Stimulated activated CD4-positive, alpha-beta T cell treated with anti-CD3 and anti-CD28 coated beads, Interleukin-1b, Interleukin-23, amount 100 ng/mL, for 1 hour (primary cell): Measurements from ENCODE around the gene VGF.
"Not testable (repeated sequence)": the region's sequence is repeated elsewhere in the genome, so short reads cannot be mapped to it uniquely, and the experiment has no call there.

Experiments
- DNase-seq, 2 donors: peaks; one replicate each; pipeline ENCODE4 v3.0.0-alpha.2; 2020; ENCODE audit warnings: low read depth in 2 of 2

VGF gene

GRCh38 chr7:101165075-101165957, at the start of gene VGF:
VGF (minus strand) TSS chr7:101165569; CDS start chr7:101164843, 726 bp downstream.
- DNase-seq, result peak; percentile 81 to 82

DNA sequence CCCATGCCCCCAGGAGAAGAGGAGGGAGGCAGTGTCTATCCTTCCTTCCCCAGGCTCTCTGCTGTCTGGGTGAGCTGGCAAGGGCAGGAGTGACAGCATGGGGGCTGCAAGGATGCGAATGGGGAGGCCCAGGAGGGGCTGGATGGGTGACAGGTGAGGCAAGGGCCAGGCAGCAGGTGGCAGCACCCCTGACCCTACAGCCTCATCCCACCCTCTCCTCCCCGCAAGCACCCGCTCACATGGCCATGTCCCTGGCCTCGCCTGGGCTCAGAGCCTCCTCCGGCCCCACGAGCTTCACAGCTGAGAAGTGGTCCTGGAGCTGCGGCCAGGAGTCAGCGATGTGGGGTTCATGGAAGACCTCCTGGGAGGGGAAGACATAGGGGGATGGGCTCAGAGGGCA, 46.6 kb upstream of the VGF start:
- no peak for DNase-seq

DNA sequence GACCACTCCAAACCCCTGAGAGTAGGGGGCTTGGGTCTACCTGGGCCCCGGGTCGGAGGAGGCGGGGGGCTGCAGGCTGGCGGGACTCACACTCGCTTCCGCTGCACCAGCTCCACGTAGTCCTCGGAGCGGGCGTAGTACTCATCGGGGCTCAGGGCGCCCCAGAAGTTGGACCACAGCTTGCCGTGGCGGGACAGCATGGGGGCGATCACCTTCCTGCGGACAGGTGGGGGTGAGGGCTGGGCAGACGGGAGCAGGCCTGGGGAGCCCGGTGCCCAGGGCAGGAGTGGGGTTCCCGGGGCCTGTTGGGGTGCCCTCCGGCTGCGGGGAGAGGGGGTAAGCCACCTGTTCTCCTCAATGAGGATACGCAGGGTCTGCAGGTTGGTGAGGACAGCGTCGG, 46.1 kb upstream of the VGF start:
- DNase-seq, result no peak

DNA sequence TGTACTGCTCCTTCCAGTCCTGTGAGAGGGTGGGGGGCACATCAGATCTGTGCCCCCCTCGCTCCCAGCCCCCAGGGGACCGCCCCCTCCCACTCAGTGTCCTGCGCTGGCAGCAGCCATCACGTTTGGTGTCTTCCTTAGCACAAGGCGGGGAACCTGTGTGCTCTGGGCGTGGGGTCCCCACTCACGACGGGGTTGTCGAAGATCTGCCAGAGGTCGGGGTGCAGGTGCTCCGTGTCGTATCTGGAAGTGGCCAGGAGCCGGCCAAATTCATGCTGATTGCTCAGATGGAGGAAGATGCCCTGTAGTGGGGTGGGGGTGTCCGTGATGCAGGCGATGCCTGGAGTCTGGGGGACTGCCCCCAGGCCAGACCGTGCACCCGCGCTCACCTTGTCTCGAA, 44.8 kb upstream of the VGF start:
- DNase-seq, result no peak

DNA sequence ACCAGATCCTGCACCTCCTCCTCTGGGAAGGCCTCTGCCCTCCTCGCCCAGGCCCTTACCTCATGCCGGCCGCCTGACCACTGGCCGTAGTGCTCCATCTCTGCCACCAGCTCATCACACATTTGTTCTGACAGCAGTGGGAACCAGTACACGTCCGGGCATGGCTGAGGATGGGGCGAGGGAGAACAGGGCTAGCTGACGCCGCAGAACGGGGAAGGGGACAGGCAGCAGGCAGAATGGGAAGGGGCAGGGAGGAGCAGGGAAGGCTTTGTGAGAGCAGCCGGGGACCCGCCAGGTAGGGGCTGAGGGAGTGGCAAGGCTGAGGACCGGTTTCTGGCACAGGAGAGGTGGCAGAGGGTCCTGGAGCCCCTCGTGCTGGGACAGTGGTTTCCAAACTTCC, 43.4 kb upstream of the VGF start:
- DNase-seq, result no peak

GRCh38 chr7:101207459-101207858, 42.1 kb upstream of the VGF start:
- DNase-seq, result no peak

- DNase-seq, result no peak
Measured at GRCh38 chr7:101206665-101207042, 41.3 kb upstream of the VGF start.

DNA sequence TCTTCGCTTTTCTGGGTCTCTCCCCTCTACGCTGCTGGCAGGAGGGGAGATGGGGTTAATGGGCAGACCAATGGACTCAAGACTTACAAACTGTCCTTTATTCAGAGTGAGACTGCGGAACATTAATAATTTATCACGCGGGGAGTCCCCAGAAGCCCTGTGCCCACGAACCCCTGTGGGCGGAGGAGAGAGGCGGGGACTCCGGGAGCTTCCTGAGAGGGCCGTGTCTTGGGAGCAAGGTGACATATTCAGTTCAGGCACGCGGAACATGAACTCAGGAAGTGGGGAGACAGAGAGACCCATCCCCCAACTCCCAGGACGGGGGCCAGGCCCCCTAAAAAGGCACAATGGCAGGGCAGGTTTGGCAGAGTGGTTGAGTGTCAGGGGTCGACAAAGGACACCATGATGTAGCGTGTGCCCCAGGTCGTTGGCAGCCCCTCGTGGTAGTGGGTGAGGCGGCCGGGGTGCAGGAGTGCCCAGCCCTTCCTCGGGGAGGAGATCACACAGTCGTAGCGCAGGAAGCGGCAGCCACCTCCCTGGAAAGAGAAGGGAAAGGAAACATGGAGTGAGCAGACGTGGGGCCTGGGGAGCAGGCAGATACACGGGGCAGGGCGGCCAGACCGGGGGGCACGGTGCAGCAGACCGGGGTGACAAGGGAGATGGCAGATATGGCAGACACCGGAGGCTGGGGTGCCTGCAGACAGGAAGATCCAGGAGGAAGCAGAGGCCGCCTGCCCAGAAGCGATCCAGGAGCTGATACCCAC, 40.7 kb upstream of the VGF start:
- DNase-seq, result no peak

GRCh38 chr7:101203740-101204738, 38.7 kb upstream of the VGF start:
- not testable (repeated sequence) for DNase-seq

- no peak for DNase-seq
Measured at GRCh38 chr7:101202603-101202918, 37.2 kb upstream of the VGF start.

DNA sequence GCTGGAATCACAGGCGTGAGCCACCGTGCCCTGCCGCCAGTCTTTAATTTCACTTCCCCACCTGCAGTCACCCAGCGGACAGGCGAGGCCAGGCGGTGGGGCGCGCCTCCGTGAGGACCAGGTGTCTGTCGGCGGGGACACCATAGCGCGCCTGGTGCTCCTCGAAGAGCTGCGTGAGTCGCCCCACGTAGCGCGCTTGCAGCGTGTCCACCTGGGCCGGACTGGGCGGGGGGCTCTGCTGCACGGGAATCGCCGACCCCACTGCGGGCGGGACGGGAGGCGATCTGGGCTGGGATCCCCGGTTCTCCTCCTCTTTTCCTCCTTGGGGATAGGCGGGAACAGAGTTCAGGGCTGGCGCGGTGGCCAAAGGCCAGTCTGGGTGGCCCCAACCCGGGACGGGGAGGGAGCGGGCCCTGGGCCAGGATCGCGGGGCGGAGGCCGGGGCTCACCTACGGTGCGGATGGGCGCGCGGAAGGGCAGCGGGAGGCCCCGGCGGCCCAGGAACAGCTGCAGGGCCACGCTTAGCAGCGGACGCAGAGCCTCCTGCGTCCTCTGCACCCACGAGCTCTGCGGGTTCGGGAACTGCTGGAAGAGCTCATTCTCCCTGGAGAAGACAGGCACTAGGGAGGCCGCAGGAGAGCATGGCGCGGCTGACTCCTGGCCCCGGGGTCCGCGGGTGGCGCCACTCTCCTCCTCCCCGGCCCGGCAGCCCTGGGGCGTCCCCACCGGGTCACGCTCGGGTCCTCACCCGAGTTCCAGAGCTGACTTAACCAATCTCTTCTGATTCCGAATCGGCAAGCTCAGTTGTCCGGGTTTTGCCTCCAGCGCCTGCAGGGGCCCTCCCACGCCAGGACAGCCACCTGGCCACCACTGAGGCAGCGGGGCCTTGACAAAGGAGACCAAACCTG, 36.6 kb upstream of the VGF start:
- no peak for DNase-seq

- DNase-seq, result no peak
Measured at GRCh38 chr7:101200862-101201599, 35.7 kb upstream of the VGF start, which contains the start of gene MOGAT3. MOGAT3 (minus strand) TSS chr7:101201036; CDS start chr7:101200854, 182 bp downstream.

GRCh38 chr7:101200504-101200861, 35.1 kb upstream of the VGF start:
- no peak for DNase-seq

DNA sequence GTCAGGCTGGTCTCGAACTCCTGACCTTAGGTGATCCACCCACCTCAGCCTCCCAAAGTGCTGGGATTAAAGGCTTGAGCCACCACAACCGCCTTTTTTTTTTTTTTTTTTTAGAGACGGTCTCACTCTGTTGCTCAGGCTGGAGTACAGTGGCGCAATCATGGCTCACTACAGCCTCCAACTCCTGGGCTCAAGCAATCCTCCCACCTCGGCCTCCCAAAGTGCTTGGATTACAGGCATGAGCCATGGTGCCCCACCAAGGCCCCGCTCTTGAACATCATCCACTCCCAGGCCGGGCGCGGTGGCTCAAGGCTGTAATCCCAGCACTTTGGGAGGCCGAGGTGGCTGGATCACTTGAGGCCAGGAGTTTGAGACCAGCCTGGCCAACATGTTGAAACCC, 34.2 kb upstream of the VGF start:
- not testable (repeated sequence) for DNase-seq

DNA sequence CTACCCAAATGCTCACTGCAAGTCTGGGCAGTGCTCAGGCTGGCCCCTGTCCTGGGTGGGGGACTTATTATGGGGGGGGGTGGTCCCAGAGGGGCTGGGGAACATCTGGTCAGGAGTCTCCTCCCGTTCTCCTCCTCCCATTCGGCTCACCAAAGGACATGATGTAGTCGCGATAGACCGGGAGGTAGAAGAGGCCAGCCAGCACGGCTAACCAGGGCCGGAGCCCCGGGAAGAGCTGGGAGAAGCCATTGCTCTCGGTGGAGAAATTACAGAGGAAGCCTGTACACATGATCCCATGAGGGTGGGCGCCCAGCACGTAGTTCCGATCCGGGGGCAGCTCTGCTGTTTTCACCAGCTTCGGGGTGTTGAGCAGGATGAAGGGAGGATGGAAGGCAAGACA, 33.1 kb upstream of the VGF start:
- no peak for DNase-seq

- no peak for DNase-seq
Measured at GRCh38 chr7:101197991-101198390, 32.6 kb upstream of the VGF start.

DNA sequence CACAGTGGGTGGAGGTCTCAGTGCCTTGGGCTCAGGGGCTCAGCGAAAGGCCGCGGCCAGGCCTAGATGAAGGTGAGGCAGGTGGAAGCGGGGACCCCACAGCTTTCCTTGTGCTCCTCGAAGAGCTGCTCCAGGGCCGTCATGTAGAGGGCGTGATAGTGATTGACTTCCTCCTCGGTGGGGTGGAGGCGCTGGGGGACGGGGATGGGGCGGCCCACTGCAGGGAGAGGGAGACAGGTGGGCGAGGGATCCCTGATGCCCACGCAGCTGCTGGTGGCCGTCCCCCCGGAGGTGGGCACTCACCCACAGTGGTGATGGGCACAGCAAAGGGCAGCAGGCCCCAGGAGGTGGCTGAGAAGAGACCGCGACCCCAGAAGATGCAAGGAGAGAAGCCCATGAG, 30.5 kb upstream of the VGF start:
- DNase-seq, result no peak

DNA sequence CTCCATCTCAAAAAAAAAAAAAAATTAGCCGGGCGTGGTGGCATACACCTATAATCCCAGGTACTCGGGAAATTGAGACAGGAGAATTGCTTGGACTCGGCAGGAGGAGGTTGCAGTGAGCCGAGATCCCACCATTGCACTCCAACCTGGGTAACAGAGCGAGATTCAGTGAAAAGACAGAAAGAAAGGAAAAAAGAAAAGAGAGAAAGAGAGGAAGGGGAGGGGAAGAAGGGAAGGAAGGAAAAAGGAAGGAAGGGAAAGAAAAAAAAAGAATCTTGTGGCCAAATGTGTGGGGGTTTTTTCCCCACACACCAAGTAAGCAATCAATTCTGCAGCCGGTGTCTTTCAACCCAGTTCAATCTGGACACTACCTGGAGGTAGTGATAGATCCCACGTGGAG, 23.7 kb upstream of the VGF start:
- no peak for DNase-seq

DNA sequence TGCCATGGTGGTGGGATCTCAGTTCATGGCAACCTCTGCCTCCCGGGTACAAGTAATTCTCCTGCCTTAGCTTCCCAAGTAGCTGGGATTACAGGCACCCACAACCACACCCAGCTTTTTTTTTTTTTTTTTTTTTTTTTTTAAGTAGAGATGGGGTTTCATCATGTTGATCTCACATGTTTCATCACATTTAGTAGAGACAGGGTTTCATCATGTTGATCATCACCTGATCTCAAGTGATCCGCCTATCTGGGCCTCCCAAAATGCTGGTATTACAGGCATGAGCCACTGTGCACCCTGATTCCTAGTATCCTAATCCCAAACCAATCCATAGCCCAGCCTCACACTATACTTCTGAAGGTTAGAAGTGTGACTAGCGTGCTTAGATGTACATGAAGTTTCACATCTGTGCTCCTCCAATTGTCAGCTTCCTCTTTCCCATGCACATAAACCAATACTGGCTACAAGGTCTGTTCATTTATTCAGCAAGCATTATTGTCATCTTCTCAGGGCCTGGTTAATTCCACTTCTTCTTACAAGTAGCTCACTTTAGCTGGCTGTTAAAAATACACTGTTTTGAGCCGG, 21.6 kb upstream of the VGF start:
- DNase-seq, result no peak

GRCh38 chr7:101186194-101186593, 20.8 kb upstream of the VGF start:
- DNase-seq, result no peak
